Astrocyte of the spinal cord (primary cell): Measurements from ENCODE around the gene SLC2A13.
"Not testable (repeated sequence)": the region's sequence is repeated elsewhere in the genome, so short reads cannot be mapped to it uniquely, and the experiment has no call there.

Experiments used
- DNase-seq: peaks from one replicate; pipeline ENCODE4 v3.0.0; 2011; ENCODE audit warnings: low read depth, low spot score
- H3K4me3 ChIP-seq: 2 replicates; pipeline ENCODE4 v1.5.1; 2011; ENCODE audit warnings: low read depth, mild to moderate bottlenecking, low read length, moderate library complexity
- in situ Hi-C: cut with HindIII; loops from 2 replicates; pipeline ENCODE4 v1.10.0; 2017; ENCODE audit warnings: low sequenced_read_pairs
- TF ChIP-seq, protein P1 (sequence below): IDR thresholded peaks from 2 replicates; pipeline ENCODE4 v1.5.1; 2012; ENCODE audit warnings: low read depth, mild to moderate bottlenecking, low read length, inconsistent platforms

The SLC2A13 gene

DNA sequence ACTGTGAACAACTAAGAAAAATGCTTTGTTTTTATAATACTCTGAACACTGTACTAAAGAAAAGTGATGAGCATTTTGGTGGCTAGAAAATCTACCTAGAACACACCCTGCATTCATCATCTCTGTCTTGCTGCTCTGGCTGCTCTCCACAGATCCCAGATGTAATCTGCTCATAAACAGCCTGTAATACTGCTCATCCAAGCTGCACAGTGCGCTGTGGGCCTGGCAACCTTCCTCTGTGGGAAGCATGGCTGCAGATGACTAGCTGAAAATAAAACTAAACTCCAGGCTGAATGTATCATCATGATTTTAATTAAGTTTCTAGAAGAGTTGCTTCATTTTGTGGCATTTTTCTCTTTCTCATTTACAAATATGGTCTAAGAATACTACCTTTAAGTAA, 200.7 kb downstream of the SLC2A13 start:
- TF ChIP-seq, protein P1, sequence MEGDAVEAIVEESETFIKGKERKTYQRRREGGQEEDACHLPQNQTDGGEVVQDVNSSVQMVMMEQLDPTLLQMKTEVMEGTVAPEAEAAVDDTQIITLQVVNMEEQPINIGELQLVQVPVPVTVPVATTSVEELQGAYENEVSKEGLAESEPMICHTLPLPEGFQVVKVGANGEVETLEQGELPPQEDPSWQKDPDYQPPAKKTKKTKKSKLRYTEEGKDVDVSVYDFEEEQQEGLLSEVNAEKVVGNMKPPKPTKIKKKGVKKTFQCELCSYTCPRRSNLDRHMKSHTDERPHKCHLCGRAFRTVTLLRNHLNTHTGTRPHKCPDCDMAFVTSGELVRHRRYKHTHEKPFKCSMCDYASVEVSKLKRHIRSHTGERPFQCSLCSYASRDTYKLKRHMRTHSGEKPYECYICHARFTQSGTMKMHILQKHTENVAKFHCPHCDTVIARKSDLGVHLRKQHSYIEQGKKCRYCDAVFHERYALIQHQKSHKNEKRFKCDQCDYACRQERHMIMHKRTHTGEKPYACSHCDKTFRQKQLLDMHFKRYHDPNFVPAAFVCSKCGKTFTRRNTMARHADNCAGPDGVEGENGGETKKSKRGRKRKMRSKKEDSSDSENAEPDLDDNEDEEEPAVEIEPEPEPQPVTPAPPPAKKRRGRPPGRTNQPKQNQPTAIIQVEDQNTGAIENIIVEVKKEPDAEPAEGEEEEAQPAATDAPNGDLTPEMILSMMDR = no peak
- in situ Hi-C loops = no loop called here
- no peak overlapping the region for H3K4me3 ChIP-seq
- DNase-seq = peak; percentile 27

DNA sequence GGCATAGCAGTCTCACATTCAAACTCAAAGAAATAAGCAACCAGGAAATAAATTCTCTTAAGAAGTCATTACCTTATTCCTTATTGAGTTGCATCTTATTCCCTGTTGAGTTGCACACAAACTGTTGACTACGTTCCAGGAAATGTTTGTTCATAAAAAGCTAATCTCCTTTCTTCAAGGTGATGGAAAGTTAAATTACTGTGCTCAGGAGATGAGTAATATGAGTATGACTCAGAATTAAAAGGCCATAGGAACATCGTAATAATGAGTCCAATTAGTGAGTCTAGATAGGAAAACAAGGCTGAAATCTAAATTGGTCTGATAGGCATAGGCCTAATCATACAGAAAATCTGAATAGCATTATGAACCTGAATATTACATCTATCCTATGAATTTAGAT, 203.1 kb downstream of the SLC2A13 start:
- DNase-seq = no peak
- TF ChIP-seq, protein P1 = no peak
- H3K4me3 ChIP-seq = no peak overlapping the region
- in situ Hi-C loops = no loop called here

DNA sequence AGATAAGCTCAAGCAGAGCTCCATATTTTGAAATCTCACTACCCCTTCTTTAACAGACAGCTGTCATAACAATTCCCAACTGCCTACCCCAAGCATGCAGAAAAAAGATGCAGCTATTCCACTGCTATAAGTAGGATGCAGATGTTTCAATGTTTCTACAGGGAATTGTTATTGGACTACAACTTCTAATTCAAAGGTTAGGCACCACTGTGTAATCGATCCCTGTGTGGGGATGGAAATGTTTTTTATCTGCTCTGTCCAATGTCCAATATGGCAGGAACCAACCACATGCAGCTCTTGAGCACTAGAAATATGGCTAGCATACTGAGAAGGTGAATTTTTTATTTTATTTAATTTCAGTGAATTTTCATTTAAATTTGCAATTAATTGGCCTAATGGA, 208.6 kb downstream of the SLC2A13 start:
- TF ChIP-seq, protein P1 = no peak
- in situ Hi-C loops = no loop called here
- no peak for DNase-seq
- H3K4me3 ChIP-seq = no peak overlapping the region

DNA sequence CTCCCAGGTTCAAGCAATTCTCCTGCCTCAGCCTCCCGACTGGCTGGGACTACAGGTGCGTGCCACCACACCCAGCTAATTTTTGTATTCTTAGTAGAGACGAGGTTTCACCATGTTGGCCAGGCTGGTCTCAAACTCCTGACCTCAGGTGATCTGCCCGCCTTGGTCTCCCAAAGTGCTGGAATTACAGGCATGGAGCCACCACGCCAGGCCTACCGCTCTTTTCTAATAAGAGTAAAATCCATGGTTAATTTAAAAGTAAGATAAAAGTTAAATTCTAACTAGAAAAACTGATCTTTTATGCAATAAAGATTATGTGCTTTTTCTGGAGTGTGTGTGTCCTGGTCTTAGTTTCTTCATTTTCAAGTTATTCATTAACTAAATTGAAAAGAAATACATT, 212.5 kb downstream of the SLC2A13 start:
- H3K4me3 ChIP-seq, DNase-seq, in situ Hi-C loops: not testable (repeated sequence)

DNA sequence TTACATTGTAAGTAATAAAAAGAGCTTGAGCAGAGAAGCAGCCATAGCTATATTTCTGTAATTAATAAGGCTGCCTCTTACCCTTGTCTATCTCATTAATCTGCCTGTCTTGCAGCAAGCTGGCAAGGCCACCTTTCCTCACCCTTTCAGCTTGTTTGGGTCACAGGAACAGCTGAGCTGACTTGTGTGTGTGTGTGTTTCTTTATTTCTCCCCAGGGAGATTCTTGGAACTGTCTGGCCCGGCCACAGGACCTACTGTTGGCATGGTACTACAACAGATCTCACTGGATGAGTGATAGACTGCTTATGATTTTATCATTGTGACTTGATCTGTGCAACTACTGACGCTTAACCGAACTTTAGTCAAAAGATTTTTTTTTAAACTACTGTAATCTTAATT, 213.7 kb downstream of the SLC2A13 start:
- in situ Hi-C loops = no loop called here
- no peak for DNase-seq
- H3K4me3 ChIP-seq = no peak overlapping the region
- TF ChIP-seq, protein P1 = no peak

DNA sequence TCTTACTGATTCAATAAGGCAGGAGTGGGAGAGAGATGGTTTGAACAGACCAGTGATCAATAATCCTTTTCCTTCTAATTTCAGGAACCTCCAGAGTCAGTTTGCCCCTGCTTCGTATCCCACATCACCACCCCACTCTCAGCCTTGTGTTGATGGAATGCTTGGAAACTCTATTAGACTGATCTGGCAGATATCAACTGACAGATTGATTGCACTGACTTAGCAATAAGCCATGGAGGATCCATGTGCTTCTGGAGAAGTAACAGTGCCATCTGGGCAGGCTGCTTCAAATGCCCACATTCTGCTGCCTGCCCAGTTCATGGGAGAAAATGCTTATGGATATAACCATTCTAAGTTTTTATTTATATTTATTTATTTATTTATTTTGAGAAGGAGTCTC, 218.0 kb downstream of the SLC2A13 start:
- TF ChIP-seq, protein P1 = no peak
- DNase-seq = no peak
- H3K4me3 ChIP-seq = no peak overlapping the region
- in situ Hi-C loops = no loop called here

DNA sequence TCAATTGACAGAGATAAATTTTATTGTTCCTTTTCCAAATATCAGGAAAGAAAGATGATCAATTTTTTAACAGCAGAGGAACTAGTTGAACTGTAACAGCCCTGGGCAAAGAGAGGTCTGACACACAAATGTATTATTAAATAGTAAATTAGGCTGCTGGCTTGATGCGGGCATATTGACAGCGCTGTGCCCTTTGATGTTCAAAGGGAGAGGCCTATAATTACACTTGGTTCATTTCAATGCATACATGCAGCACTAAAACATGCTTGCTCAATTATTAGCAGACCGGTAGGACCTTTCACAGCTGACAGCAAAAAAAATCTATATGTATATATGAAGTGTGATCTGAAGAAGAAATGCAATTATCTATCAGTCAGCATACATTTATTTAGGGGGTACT, 219.8 kb downstream of the SLC2A13 start:
- no peak for DNase-seq
- TF ChIP-seq, protein P1 = no peak
- in situ Hi-C loops = no loop called here
- H3K4me3 ChIP-seq = no peak overlapping the region
